Urinary bladder (tissue), 4 donors: ENCODE results near the gene MED13L. TPM values are rescaled to one million over a fixed set of nuclear protein-coding genes. Genes with fewer than 3 reads are reported as not detected.

Source experiments
- DNase-seq: peaks from one replicate; pipeline ENCODE4 v3.0.0-alpha.2; 2015; ENCODE audit errors: extremely low spot score
- H3K27ac ChIP-seq: one replicate; pipeline ENCODE4 v1.5.1; 2013; ENCODE audit warnings: low read depth, mild to moderate bottlenecking, moderate library complexity
- H3K36me3 ChIP-seq: one replicate; pipeline ENCODE4 v1.6.1; 2013; ENCODE audit warnings: mild to moderate bottlenecking, moderate library complexity; ENCODE audit not compliant: insufficient read depth
- H3K4me1 ChIP-seq: one replicate; pipeline ENCODE4 v1.6.1; 2013; ENCODE audit warnings: mild to moderate bottlenecking, moderate library complexity; ENCODE audit not compliant: insufficient read depth
- H3K4me3 ChIP-seq: one replicate; pipeline ENCODE4 v1.5.1; 2013; ENCODE audit warnings: low read depth, low read length
- WGBS: extraction: QIAGEN DNeasy Blood & Tissue Kit; methylation state at CpG from one replicate; pipeline ENCODE4 v1.1.7; 2013; 5-methylcytosine and 5-hydroxymethylcytosine counted together
- polyA plus RNA-seq: library from polyadenylated mRNA; stranded (reverse); fragments of 200-250 nt; gene quantifications from one replicate; pipeline ENCODE4 v1.2.3, GENCODE V29; 2013
- total RNA-seq: library from RNA; depleted of rRNA; stranded (reverse); fragments of >200 nt; gene quantifications from one replicate; pipeline ENCODE4 v1.2.3, GENCODE V29; 2014
- donor health status: healthy with polysubstance abuse.
- donor health status: healthy.

Gene MED13L
- total and polyA plus RNA-seq, 2 donors = 41.4 to 273 TPM

DNA sequence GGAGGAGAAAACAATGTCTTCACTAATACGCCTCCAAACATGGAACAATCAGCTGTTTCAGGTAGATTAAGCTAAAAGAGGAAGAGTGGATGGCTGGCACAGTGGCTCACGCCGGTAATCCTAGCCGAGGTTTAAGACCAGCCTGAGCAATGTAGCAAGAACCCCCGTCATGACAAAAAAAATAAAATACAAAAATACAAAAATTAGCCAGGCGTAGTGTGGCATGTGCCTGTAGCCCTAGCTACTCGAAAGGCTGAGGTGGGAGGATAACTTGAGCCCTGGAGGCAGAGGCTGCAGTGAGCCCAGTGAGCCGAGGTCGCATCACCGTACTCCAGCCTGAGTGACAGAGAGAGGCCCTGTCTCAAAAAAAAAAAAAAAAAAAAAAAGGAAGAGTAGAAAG lies 1.2 kb upstream of the MED13L start:
- WGBS = 91% methylated on average over 10 of the region's 10 CpGs
- Histone ChIP-seq H3K4me3 (no peak overlapping the region), H3K27ac (no peak overlapping the region), H3K36me3 (no peaks in the 10 kb centered on the region), H3K4me1 (no peaks in the 10 kb centered on the region)
- DNase-seq = no peak

DNA sequence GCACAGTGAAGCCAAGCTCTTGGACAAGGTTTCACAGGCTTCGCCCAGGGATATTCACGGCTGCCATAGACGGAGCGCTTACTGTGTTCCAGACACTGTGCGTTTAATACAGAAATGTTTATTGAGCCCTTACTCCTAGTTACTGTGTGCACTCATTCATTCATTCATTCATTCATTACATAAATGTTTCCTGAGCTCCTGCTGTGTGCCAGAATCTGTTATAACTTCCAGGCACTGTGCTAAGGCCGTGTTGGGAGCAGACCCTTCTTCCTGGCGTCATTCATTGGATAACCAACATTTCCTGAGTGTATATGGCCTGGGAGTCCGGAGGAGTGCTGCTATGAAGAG lies 760 bp upstream of the MED13L start:
- 52% methylated on average over 8 of the region's 8 CpGs for WGBS

DNA sequence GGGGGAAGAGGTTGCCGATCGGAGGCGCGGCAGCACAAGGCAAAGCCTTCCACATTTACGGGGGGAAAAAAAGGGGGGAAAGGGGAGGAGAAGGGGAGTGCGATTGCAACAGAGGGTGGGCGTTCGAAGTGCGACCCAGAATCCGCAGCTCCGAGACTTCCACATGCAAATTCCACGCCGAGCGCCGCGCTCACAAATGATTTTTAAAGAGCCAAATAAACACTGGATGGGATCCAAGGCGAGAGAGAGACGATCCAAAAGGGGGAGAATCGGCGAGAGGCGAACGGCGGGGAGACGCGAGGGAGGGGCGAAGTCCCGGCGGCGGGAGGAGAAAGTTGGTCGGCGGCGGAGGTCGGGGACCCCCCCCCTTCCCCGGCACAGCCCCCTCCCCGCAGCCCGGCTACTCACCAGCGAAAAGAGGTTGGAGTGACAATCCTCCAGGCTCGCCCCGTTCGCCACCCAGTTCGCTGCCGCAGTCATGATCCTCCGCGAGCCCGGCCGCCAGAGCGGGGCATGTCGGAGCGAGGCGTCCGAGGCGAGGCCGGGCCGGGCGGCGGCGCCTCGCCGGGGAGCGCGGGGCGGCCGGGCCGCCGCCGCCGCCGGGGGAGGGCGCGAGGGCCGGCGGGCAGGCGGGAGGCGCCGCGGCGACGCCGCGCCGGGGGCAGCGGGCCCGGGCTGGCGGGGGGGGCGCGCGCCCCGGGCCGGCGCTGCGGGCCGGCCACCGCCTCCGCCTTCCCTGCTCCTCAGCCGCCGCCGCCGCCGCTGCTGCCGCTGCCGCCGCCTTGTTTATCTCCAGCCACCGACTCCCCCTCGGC lies 634 bp downstream of the MED13L start:
- Histone ChIP-seq H3K4me1 (no peaks in the 10 kb centered on the region), H3K27ac (peak overlapping the region; percentile 100), H3K4me3 (peak overlapping the region; percentile 98), H3K36me3 (no peaks in the 10 kb centered on the region)
- under 1% methylated on average over 86 of the region's 104 CpGs for WGBS
- peak; percentile 68 for DNase-seq

More for the DNA sequence above, 760 bp upstream of the MED13L start:
- no peaks in the 10 kb centered on the region for H3K4me1 ChIP-seq
- H3K27ac ChIP-seq = no peak overlapping the region
- no peak for DNase-seq
- H3K36me3 ChIP-seq = no peaks in the 10 kb centered on the region
- H3K4me3 ChIP-seq = peak overlapping the region; percentile 98

DNA sequence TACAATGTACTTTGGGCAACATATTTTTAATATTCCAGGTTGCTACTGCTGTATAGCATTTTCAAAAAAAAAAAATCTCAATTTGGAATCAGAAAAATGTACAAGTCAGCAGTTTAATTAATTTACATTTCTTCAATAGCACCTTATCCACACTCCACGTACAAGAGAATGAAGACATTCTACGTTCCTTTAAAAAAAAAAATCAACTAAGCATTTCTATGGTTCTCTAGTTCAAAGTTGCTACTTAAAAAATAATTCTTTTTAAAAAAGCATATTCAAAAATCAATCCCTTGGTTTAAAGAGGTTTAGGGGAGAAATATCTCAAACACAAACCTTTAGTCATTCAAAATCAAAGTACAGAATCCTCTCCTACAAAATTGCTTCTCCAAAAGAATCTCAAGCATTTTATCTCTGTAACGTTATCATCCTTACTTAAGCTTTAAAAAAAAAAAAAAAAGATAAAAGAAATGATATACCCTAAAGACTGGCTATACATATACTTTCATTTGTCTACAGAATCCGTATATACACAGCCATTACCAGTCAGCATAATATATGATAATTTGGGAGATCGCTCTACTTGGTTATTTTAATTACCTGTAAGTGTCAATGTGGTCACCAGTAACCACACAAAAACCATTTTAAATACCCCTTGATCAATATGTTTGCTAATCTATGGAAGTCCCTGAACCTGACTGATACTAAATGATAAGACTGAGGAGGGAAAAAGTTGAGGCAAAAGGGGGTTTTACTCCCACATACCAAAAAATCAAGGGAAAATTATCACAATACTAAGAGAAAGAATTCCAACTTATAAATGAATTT lies 2.7 kb downstream of the MED13L start:
- DNase-seq = no peak
- no peak overlapping the region for H3K4me3 ChIP-seq
- no peaks in the 10 kb centered on the region for H3K4me1 ChIP-seq
- 61% methylated on average over 5 of the region's 5 CpGs for WGBS
- H3K36me3 ChIP-seq = no peaks in the 10 kb centered on the region
- H3K27ac ChIP-seq = no peak overlapping the region

DNA sequence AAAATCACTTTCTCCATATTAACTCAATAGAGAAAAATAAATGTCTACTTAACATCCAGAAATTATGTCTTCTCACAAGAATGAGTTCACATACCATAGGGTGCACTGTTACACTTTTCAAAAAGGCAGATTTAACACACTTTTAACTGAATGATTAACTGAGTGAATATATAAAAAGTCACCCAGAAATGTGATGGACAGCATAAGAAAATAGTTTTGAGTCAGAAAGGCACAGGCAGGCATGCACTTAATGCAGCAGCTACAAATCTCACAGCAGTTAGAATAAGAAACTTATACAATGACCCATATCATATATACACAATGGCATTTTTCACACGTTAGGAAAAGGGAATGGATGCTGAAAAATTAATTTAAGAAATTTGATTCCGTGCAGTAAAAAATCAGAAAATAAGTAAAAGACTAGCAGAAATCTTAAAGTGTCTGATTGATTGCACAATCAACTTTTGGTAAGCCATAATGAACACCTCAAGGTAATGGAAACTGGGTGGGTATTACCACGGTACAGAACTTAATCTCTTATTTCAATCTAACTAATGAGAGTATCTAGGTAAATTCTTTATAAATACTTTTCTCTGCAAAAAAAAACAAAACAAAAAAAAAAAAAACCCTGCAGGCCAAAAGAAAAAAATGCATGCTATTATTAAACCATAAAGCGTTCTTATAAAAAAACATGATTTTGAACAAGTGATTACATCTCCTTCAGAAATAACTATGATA lies 3.5 kb downstream of the MED13L start:
- Histone ChIP-seq H3K4me3 (no peak overlapping the region), H3K4me1 (no peaks in the 10 kb centered on the region), H3K27ac (no peak overlapping the region), H3K36me3 (no peaks in the 10 kb centered on the region)
- 68% methylated on average over 4 of the region's 4 CpGs for WGBS
- no peak for DNase-seq

DNA sequence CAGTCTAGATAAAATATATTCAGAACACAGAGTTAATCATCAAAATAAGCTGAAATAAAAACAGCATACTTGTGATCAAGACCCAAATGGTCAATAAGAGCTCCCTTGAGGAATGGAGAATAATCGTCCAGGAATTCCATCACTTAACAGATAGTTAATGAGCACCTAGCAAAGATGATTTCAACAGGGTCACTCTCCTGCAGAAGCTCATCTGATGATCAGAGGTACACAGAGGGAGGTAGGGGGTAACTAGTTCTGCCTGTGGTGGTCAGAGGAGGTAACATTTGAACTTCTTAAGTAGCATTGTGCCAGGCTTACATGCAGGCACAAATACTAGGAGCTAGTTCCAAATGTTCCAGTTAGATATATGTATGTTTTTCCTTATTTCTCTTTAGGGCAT lies 9.5 kb downstream of the MED13L start:
- H3K36me3 ChIP-seq = no peaks in the 10 kb centered on the region
- peaks cover 2% of the 10 kb centered on the region for H3K4me1 ChIP-seq
- H3K27ac ChIP-seq = no peak overlapping the region
- DNase-seq = no peak
- H3K4me3 ChIP-seq = no peak overlapping the region
- 66% methylated on average over 1 of the region's 1 CpG for WGBS

DNA sequence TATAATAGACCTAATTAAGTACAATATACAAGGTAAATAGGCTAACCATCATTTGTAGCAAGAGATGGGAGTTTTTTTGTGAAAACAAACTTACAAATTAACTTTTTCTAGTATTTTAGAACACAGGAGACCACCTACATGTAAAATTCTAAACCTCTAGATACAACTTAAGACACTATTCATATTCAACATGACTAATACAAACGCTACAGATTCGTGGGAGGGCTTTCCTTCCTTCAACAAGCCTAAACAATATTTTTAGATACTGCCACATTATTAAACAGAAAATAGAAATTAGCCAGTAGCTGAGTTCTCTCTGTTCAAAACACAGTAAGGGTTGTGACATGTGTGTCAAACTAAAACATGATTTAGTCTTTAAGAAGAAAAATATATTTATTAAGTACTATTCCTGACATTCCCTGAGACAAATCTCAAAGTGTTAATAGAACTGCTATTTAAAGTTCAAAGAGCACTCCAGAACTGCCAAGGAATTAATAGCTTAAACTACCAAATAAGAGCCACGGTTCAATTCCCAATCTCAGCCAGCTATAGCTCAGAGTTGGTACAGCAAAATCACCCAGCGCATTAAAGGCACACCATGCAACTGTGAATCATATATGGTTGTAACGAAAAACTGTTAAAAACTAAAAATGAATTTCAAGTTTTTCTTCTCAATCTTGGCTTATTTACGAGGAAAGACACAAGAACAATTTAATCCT lies 10.7 kb downstream of the MED13L start:
- DNase-seq = no peak
- Histone ChIP-seq H3K4me3 (no peak overlapping the region), H3K27ac (no peak overlapping the region), H3K36me3 (no peaks in the 10 kb centered on the region), H3K4me1 (peaks cover 2% of the 10 kb centered on the region)
- WGBS = 52% methylated on average over 6 of the region's 6 CpGs

DNA sequence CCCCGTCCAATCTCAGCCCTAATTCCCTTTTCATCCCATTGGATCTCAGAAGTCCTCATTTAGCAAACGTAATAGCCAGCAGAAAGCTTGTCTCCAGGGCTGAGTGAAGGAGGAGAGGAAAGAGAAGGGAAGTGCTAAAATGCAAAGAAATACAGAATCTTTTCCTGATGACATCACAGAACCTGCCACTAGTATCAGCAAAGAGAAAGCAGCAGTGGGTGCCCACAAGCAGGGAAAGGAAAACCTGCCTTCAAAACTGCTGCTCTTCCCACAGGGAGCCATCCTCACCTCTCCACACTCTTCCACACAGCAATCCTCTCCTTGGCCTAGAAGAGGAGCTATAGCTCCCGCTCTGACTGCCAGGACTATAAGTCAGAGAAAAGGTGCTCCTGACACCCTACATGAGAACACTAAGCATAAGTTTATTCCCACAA lies 11.3 kb downstream of the MED13L start:
- Histone ChIP-seq H3K36me3 (no peaks in the 10 kb centered on the region), H3K27ac (no peak overlapping the region), H3K4me3 (no peak overlapping the region), H3K4me1 (peaks cover 2% of the 10 kb centered on the region)
- 57% methylated on average over 3 of the region's 3 CpGs for WGBS
- DNase-seq = no peak

DNA sequence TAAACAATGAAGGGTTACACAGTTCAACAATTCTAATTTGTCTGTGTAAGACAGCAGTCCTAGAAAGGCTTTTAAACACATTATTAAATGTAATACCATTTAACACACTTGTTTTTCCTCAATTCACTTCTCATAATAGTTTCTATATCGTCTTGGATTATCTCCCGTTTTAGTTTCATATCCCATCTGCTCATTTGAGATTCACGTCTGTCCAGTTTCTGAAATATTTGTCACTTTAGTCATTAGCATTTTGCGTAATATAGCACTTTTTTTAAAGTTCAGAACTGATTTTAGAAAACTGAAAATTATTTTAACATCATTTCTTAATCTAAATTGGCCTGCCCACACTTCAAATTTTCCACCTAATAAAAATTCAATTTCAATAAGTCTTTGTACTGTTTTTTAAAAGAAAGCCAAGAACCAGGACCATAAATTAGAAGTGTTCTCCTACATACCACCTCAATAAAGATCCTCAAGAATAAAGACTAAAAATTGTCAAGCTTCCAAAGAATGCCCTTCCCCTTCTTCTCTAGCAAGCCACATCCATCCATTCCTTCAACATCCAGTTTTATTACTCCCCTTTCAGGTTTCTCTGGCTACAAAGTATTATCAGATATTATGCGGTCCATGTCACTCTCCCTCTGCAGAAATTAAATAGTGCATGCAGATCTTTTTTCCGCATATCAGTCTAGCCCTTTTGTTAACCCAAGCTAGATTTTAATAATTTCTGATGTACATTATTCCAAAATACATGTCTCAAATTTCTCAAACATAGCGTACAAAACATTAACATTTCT lies 11.9 kb downstream of the MED13L start:
- WGBS = 77% methylated on average over 7 of the region's 7 CpGs
- Histone ChIP-seq H3K4me3 (no peak overlapping the region), H3K27ac (no peak overlapping the region), H3K36me3 (no peaks in the 10 kb centered on the region), H3K4me1 (peaks cover 2% of the 10 kb centered on the region)
- no peak for DNase-seq

DNA sequence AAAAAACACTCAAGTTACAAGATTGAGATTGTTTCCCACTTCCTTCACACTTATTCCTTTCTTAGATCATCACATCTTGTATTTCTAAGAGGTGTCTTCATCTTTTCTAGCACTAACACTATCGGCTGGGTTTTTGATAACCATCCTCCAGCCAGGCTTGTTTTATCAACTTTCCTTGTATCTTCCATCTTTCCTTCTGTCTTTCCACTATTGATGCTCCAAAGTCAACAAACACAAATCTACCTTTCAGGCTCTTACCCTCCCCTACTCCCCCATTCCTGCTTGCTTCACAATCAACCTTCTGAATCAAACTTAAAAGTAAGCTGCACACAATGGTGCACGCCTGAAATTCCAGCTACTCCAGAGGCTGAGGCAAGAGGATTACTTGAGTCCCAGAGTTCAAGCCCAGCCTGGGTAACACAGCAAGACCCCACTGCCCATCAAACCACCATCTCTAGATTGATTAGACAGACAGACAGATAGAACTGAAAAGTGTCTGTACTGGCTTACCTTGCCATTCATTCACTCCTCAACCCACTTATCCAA lies 12.9 kb downstream of the MED13L start:
- WGBS = 68% methylated on average over 2 of the region's 2 CpGs
- Histone ChIP-seq H3K27ac (no peak overlapping the region), H3K36me3 (no peaks in the 10 kb centered on the region), H3K4me3 (no peak overlapping the region), H3K4me1 (peaks cover 2% of the 10 kb centered on the region)
- DNase-seq = no peak

DNA sequence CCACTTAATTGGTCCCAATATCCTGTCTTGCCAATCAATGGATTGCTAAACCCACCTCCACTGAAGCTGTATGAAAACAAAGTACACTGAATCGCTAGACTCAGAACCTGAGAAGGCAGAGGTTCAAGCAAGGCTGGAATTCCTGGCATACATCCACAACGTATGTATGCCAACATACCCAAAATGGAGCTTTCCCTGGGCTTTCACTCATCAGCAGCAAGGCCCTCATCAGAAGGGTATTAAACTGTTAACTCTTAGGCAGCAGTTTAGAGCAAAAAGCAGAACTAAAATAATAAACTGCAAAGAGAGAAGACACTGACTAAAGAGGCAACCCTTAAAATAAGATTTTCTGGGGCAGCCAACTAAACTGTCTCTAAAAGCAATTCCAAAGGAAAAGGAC lies 13.6 kb downstream of the MED13L start:
- no peak overlapping the region for H3K27ac ChIP-seq
- 39% methylated on average over 2 of the region's 2 CpGs for WGBS
- no peak for DNase-seq
- no peaks in the 10 kb centered on the region for H3K36me3 ChIP-seq
- peaks cover 2% of the 10 kb centered on the region for H3K4me1 ChIP-seq
- no peak overlapping the region for H3K4me3 ChIP-seq

DNA sequence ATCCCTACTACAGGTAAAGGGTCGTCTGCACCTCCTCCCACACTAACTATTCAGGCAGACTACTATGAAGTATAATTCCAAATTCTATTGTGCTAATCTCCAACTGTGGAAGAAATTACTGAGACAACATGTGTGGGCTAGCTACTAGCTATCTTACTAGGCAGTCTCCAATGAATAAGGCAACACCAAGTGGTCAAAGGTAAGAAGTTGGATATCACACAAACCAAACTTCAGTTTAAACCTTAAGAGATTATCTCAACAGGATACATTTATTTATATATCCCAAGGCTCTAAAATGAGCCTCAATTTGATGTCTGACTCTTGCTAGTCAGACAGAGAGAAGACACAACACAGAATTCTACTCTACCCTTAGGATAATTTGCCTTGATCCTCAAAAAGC lies 14.1 kb downstream of the MED13L start:
- Histone ChIP-seq H3K36me3 (no peaks in the 10 kb centered on the region), H3K4me1 (peaks cover 2% of the 10 kb centered on the region), H3K4me3 (no peak overlapping the region), H3K27ac (no peak overlapping the region)
- 68% methylated on average over 1 of the region's 1 CpG for WGBS
- DNase-seq = no peak
